Measurements from ENCODE around the gene DHRS3.

The DHRS3 gene

DNA sequence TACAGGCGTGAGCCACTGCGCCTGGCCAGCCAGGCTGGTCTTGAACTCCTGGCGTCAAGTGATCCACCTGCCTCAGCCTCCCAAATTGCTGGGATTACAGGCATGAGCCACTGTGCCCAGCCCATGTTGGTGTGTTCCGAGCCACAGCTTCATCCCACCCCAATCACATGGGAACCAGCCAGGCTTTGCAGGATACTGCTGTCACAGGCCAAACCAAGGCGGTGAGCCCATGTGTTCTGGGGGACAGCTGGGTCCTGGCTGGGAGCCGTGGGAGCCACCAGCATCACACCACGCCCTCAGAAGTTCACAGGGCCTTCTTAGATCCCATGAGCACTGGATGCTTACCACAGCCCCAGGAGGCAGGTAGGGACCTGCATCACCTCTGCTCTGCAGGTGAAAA, 56.9 kb downstream of the DHRS3 start:
- DNase-seq: peak in 1 of 10 donors; percentile 51
- intact Hi-C loops (cut with DNase I): no loop called here

DNA sequence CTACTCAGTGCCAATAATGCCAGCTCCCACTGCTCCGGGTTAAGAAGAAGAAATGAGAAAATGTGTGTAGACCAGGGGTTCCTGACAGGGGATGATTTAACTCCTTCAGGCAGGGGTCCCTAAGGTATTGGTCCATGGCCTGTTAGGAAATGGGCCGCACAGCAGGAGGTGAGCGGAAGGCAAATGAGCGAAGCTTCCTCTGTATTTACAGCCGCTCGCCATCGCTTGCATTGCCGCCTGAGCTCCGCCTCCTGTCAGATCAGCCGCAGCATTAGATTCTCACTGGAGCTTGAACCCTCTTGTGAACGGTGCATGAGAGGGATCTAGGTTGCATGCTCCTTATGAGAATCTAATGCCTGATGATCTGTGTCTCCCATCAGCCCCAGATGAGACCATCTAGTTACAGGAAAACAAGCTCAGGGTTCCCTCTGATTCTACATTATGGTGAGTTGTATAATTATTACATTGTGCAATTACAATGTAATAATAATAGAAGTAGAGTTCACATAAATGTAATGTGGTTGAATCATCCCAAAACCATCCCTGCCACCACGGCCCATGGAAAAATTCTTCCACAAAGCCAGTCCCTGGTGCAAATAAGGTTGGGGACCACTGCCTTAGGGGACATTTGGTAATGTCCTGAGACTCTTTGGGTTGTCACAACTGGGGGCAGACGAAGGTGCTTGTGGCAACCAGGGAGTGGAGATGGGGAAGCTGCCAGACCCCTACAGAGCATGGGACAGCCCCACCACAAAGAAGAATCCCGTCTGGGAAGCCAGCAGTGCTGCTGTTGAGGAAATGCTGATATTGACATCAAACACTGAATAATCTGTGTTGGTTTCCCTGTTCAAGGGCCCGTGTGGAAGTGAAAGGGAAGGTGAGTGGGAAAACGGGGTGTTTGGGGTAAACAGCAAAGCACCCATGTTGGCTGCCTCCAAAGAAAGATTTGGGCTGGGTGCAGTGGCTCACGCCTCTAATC, 60.8 kb downstream of the DHRS3 start:
- peak in 1 of 10 donors; percentile 19 for DNase-seq
- intact Hi-C loops (cut with DNase I): no loop called here

DNA sequence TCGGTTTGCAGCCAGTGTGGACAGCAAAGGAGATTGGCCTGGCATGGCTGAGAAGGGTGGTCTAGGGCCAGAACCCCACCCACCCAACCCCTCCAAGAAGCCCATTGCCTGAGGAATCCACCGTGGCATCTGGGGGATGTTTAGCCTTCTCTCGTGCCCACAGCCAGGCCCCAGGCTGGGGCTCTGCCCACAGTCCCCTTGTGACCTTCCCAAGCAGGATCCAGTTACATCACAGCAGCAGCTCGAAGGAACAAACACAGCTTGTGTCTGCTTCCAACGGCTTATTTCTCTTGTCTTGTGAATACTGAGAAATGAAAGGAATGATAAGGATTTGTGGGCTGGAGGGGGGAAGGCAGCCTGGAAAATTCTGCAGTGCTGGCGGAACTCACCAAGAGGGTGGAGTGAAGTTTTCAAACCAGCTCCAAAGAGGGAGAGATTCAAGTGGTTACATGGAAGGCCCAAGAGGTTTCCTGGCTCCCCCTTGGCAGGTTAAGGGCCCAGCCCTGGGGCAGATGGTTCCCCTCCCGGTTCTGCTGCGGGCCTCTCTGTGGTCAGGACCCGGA, 61.6 kb downstream of the DHRS3 start:
- peak in 2 of 10 donors; percentile 66 to 75 for DNase-seq
- intact Hi-C loops (cut with DNase I): no loop called here

DNA sequence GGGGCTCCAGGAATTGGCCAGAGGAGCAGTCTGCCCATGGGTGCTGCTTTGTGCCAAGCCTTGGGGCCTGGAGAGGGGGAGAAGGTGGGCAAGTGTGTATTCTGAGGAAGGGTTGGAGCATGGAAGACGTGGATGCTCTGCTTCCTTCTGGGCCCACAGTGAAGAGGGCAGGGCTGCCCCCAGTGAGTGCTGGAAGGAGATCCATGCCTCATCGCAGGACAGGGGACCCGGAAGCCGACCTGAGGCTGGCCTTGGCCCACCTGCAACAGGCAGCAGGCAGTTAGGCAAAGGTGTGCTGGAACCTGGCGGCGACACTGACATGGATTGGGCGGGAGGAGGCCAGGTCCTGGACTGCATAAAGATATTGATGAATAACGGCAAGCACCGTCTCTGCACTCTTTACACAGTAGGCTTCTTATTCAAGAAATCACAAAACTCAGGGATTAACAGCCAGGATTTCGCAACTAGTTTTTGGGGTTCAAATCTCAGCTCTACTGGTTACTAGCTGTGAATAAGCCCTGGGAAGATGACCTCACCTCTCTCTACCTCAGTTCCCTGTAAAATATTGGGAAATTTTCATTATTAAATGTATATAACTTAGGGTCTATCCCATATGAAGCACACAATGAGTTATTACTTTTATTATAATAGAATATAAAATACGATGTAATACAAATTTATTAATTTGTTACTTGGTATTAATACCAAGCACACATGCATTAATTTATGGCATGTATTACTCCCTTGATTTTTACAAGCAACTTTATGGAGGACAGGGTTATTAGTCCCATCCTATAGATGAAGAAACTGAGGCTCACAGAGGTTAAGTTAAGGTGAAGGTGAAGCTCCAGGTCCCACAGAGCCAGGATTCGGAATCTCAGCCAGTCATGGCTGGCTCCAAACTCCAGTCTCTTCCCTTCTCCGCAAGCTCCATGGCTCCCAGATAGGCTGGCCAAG, 62.3 kb downstream of the DHRS3 start:
- intact Hi-C loops (cut with DNase I): no loop called here
- peak in 2 of 10 donors; percentile 61 to 64 for DNase-seq

DNA sequence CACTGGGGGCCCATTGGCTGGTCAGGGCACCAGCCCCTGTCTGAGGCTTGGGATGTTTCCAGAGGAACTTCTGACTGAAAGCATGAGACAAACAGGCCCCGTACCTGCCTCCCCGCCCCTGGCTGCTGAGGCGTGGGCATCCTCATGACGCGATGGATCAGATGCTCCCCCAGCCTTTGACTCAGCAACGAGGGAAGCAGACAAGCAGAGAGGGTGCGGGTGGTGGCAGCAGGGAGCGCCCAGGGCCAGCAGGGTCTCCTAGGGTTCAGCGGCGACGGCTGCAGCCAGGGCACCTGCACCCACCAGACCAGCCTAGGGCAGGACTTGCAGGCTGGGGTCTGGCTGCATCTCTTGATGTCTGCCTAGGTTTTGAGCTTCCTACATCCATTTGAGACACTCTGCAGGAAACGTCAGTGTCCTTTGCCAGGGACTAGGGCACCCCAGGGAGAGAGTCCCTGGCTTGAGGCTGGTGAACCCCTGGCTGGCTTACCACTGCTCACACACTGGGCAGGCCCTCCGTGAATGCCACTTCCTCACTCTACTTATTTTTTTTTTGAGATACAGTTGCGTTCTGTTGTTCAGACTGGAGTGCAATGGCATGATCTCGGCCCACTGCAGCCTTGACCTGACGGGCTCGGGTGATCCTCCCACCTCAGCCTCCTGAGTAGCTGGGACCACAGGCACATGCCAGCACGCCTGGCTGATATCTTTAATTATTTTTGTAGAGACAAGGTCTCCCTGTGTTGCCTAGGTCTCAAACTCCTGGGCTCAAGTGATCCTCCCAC, 63.3 kb downstream of the DHRS3 start:
- intact Hi-C loops (cut with DNase I): no loop called here
- peak in 2 of 10 donors; percentile 75 to 80 for DNase-seq

DNA sequence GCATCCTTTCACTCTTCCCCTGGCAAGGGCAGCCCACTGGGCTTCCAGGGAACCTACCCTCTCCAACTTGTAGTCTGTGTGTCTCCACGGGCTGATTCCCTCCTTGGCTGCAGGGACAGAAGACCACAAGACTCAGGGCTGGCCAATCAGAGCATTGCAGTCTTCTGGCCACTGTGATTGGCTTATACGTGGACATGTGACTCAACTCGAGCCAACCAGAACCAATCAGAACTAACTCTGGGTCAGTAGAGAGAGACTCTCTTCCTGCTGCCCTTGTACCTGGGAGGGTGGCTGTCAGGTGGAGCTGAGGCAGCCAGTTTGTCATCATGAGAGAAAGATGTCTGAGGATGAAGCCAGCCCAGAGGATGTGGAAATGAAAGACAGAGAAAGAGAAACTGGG, 64.0 kb downstream of the DHRS3 start:
- peak in 1 of 10 donors; percentile 0 for DNase-seq
- intact Hi-C loops (cut with DNase I): no loop called here

DNA sequence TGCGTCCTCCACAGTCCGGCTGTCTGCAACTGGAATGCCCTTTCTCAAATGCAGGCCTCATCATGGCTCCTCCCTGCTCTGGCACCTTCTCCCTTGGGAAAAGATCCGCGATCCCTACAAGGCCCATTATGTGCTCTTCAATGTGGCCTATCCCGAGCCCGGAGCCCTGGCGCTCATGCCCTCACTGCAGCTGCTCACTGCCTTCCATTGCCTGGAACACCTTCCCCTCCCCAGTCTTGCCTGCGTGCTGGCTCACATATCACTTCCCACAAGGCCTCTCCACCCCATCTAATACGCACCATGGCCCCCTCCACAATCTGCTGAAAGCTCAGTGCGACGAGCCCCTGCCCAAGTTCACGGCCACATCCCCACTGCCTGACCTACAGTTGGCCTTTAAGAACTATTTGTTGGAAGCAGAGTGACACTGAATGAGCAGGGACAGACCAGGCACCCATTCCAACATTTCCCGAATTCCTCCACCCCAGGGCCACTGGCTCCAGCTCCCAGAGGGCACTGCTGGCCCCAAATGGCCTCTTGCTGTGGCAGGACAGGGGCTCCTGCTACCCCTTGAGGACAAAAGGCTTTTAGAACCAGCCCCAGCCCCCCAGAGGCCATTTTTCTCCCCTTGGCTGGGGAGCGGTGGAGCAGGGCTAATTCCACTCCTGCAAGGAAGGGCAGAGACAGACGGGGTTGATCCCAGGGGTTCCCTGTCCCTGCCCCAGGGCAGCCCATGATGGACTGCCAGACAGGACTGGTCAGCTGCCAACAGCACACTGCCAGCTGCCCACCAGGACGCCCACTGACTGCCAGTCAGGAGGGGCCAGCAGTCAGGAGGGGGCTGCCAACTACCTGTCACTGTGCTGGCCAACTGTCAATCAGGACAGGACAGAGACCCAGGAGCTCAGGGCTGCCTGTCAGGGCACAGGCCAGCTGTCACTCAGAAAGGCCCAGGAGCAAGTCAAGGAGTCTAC, 64.8 kb downstream of the DHRS3 start:
- DNase-seq: no peak
- intact Hi-C loops (cut with DNase I): no loop called here

DNA sequence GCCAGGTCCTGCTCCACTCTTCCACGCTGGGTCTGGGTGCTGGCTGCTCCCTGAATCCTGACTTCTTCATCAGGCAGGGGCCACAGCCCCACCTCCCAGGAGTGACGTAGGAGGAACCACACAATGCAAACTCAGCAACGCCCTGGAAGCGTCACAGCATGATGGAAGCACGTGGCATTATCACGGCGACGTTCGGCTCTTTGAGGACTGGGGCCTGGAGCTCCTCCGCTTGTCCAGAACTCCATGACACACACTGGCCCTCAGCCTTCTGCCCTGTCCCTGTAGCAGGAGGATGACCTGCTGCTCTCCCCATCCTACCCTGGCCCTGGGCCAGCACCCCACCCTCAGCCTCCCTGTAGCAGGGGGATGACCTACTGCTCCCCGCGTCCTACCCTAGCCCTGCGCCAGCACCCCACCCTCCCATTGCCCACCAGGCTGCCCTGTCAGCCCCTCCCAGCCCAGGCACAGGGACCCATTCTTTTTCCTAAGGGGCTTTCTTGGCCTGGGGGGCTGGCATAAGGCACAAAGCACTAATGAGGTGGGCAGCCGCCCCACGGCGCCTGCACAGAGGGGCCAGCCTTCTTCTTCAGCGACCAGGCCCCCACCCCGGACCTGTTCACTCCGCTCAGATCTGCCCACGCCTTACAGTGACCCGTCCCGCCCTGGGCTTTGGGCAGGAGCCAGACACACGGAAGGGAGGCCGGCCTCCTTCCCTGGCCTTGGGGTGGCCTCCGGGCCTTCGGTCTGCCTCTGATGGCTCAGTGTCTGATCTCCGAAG, 65.7 kb downstream of the DHRS3 start:
- intact Hi-C loops (cut with DNase I): no loop called here
- peak in 1 of 10 donors; percentile 78 for DNase-seq

DNA sequence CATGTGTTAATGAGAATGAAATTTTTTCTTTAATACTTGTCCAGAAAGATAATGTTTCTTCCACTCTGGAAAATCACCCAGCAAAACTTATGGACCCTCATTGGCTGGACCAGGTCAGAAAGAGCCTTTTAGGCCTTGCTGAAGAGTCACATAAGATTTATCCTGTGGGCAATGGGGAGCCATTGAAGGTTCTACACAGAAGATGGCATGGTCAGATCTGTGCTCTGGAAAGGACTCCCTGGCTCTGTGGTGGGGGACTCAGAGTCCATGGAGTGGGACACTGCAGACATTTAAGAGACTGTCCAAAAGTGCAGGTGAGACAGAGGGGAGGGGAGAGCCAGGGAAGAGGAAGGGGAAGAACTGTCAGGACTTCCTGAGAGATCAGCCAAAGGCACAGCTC, 66.4 kb downstream of the DHRS3 start:
- intact Hi-C loops (cut with DNase I): no loop called here
- no peak for DNase-seq

DNA sequence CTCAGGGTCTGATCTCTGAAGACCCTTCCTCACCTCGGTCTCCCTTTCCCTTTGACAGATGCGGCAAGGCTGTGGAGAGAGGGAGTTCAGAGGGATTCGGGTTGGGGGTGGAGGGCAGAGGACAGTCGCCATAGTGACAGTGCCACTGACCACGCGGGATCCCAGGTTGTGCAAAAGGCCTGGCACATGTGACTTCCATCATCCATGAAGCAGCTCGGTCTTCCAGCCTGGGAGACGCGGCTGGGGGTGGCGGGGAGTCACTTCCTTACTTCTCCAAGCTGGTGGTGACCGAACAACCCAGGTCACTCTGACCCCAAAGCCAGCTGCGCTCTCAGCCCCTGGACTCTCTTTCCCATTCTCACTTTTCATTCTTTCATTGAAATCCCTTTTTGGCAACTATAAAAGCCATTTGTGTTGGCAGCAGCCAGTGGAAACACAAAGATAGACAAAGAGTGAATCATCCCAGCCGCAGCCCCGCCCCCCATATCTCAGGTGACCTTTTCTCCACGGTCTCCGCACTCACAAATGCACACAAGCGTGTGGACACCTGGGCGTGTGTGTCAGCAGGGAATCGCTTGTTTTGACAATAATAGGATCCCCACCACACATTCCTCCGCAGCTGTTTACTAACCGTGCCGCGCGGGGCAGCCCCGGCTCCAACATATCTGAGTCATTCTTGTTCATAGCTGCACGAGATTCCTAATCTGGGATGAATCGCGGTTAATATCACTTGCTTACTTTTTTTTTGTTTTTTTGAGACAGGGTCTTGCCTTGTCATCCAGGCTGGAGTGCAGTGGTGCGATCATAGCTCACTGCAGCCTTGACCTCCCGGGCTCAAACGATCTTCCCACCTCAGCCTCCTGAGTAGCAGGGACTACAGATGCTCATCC, 68.3 kb downstream of the DHRS3 start:
- intact Hi-C loops (cut with DNase I): no loop called here
- DNase-seq: peak in 4 of 10 donors; percentile 29 to 84 (median 78)

DNA sequence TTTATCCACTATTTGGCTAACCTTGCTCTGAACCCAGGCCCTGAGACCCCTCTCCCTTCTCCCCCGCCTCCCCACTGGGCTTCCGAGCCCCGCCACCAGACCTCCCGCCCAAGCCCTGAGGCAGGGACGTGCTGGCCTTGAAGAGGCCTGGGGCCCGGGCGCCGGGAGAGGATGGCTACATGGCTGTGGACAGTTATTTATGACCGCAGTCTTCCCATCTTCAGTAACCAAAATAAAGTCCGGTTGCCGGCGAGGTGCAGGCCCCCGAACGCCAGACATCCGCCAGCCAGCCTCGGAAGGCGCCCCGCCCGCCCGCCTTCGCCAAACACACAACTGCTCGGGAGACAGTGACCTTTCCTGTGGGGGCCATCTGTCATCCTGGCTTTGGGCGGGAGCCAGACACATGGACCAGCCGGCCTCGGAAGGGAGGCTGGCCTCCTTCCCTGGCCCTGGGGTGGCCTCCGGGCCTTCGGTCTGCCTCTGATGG, 69.0 kb downstream of the DHRS3 start:
- DNase-seq: peak in 2 of 10 donors; percentile 76
- intact Hi-C loops (cut with DNase I): no loop called here

DNA sequence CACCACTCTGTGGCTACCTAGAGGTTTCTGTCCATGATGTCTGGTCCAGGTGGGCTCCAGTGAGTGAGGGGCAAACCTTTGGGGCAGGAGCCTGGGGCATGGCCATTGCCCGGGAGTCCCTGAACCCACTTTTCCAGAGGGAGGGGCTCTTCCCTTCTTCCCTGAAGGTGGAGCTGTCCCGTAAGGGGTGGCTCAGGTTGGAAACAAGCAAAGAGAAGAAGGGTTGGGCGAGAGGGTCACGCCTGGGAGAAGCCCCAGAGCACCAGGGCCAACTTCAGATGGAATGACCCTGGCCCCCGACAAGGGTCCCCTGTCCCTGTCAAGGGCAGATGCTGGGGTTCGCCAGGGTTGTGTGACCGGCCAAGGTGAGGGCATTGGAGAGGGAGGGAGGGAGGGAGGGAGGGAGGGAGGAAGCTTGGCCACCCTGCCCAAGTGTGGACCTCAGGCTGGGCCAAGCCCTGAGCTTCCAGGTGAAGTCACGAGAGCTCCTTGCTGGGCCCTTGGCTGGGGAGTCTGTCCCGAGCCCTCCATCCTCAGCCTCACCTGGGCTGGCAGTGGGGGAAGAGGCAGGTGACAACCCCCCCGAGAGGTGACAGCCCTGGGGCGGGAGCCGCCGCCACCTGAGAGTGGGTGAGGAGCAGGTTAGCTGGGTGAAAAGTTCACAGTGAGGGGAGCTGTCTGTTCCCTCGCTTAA, 69.6 kb downstream of the DHRS3 start:
- intact Hi-C loops (cut with DNase I): no loop called here
- peak in 1 of 10 donors; percentile 55 for DNase-seq

DNA sequence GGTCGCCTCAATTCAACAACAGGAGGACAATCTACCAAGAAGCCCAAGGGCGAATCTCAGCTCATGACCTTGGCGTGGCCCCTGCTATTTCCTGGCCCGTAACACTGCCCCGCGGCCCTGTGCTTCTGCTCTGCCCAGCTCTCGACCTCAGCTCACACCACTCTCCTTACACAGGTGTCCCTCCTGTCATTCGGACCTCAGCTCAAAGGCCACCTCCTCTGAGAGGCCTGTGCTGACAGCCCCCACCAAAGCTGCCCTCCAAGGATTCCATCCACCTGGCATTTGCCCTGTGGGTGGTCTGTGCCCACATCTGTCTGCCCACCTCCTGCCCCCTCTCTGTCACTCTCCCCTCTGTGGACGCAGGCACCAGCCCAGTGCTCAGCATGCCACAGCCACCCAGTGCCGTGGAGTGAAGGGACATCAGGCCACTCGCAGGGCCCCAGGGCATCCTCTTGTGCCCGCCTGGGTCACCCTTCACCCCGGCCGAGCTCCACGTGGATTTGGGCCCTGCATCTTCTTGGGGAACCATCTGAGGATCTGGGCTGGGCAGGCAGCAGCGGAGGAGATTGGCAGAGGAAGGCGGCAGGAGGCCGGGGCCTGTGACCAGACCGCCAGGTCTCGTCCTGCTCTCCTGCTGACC, 70.3 kb downstream of the DHRS3 start:
- peak in 1 of 10 donors; percentile 67 for DNase-seq
- intact Hi-C loops (cut with DNase I): no loop called here

DNA sequence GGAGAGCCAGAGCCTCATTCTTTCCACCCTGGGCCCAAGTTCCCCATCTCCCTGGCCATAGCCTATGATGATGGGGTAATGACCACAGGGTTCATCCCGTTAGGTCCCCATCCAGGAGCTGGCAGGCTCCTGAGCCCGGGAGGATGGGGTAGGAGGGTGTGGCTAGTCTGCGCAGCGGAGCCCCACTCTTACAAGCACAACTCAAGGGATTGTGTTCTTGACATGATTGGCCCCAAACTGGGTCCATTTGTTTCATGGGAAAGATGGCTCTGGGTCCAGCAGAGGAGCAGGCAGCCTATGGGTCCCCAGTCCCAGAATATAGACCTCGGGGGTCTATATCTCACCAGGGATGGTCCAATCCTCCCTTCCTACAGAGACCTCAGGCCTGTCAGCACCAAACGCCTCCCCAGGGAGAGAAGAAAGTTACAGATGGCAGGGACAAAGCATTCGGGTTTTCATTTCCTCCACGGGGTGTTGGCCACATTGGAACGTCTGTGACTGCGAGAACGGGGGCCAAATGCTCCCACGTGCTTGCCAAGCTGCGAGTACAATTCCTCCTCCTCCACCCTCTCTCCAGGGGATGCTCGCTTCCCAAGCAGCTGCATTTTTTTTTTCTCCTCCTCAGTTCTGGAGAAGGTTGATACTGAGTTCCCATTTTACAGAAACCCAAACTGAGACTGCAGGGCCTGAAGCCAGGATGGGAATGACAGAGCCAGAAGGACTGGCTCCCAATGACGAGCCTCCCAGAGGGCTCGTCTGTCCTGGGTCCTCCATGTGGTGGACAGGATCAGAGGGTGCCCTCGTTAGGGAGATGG, 71.0 kb downstream of the DHRS3 start:
- peak in 3 of 10 donors; percentile 36 to 86 (median 69) for DNase-seq
- intact Hi-C loops (cut with DNase I): no loop called here

DNA sequence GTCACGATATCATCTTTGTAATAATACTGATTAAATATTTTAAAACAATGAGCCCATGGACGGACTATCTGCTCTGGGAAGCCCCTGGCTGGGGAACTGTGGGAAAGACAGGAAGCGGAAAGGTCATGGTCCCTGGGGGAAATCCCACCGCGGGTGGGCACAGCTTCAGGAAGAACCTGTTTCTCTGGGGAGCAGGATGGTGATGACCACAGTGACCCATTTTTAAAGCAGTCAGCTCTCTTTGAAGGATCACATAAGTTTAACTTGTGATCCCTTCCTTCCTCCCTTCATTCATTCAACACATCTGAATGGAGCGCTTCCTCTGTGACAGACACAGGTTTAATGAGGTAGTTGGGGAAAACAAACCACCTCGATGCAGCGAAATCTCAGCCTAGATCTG, 73.0 kb downstream of the DHRS3 start:
- intact Hi-C loops (cut with DNase I): no loop called here
- DNase-seq: peak in 1 of 10 donors; percentile 55
